Prostate gland (tissue), 2 donors: Measurements from ENCODE around the gene EHD3. TPM values are rescaled to one million over a fixed set of nuclear protein-coding genes. Genes with fewer than 3 reads are reported as not detected.

Experiments used
- DNase-seq: peaks from one replicate; pipeline ENCODE4 v3.0.0-alpha.2; 2019; ENCODE audit warnings: low spot score
- H3K27ac ChIP-seq, 2 donors: fragments of 200-600 bp; sonication (generic); 2 replicates each; pipeline ENCODE4 v1.5.1; 2017 to 2019
- H3K27me3 ChIP-seq: fragments of 200-600 bp; sonication (generic); replicated peaks from 2 replicates; pipeline ENCODE4 v1.5.1; 2019; ENCODE audit not compliant: insufficient read depth
- H3K36me3 ChIP-seq, 2 donors: fragments of 200-600 bp; sonication (generic); 1 replicate in 1 of 2; 2 replicates in 1 of 2; pipeline versions ENCODE4 v1.5.1 to v1.8.1; 2017 to 2019
- H3K4me1 ChIP-seq: fragments of 200-600 bp; sonication (generic); replicated peaks from 2 replicates; pipeline ENCODE4 v1.5.1; 2019
- H3K4me3 ChIP-seq, 2 donors: fragments of 200-600 bp; sonication (generic); 2 replicates each; pipeline ENCODE4 v1.5.1; 2017 to 2019
- H3K9me3 ChIP-seq: fragments of 200-600 bp; sonication (generic); 2 replicates; pipeline ENCODE4 v1.5.1; 2017
- POLR2A ChIP-seq: fragments of 450-650 bp; IDR thresholded peaks from one replicate; pipeline ENCODE4 v1.6.1; 2016; ENCODE audit warnings: antibody characterized with exemption, mild to moderate bottlenecking
- POLR2AphosphoS5 ChIP-seq: sonication (generic); formaldehyde crosslinking; IDR thresholded peaks from one replicate; pipeline ENCODE4 v1.6.1; 2017; ENCODE audit warnings: antibody characterized with exemption
- WGBS: methylation state at CpG from one replicate; pipeline ENCODE4 v1.1.5; 2018; 5-methylcytosine and 5-hydroxymethylcytosine counted together
- intact Hi-C: fragments of 100-400 bp; cut with DNase I; formaldehyde crosslinking; loops from one replicate; pipeline ENCODE4 v1.14.2; 2022
- total RNA-seq, 2 donors: library from RNA; depleted of rRNA; stranded (reverse); fragments of >200 nt; gene quantifications; one replicate each; pipeline ENCODE4 v1.1.0, GENCODE V29; 2016
- TF ChIP-seq, protein P1 (sequence below), 4 experiments: fragments of 200-600 bp in 2 of 4; fragments of 450-650 bp in 2 of 4; sonication (generic) in 2 of 4; IDR thresholded peaks; 1 replicate in 3 of 4; 2 replicates in 1 of 4; pipeline ENCODE4 v1.5.1; 2016 to 2019; ENCODE audit warnings: antibody characterized with exemption in 4 of 4, mild to moderate bottlenecking in 2 of 4, moderate library complexity in 2 of 4

Gene EHD3
- total RNA-seq, 2 donors from 2014 or later: 7.2 to 7.9 TPM

DNA sequence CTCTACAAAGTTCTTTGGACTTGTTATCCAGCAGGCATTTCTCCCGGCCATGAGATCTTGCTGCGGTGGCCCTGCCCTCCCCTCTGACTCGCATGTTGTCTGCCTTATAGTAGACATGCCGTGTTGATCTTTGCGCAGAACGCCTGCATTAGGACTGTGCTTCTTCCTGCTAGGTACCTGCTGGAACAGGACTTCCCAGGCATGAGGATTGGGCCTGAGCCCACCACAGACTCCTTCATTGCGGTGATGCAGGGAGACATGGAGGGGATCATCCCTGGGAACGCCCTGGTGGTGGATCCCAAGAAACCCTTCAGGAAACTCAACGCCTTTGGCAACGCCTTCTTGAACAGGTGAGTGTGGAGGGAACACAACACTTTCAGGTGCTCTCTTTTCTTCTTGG lies 10.1 kb downstream of the EHD3 start:
- H3K27ac ChIP-seq: no peak overlapping the region
- intact Hi-C loops: no loop called here
- H3K36me3 ChIP-seq: no peaks in the 10 kb centered on the region
- TF ChIP-seq POLR2A: no peak
- TF ChIP-seq, protein P1, sequence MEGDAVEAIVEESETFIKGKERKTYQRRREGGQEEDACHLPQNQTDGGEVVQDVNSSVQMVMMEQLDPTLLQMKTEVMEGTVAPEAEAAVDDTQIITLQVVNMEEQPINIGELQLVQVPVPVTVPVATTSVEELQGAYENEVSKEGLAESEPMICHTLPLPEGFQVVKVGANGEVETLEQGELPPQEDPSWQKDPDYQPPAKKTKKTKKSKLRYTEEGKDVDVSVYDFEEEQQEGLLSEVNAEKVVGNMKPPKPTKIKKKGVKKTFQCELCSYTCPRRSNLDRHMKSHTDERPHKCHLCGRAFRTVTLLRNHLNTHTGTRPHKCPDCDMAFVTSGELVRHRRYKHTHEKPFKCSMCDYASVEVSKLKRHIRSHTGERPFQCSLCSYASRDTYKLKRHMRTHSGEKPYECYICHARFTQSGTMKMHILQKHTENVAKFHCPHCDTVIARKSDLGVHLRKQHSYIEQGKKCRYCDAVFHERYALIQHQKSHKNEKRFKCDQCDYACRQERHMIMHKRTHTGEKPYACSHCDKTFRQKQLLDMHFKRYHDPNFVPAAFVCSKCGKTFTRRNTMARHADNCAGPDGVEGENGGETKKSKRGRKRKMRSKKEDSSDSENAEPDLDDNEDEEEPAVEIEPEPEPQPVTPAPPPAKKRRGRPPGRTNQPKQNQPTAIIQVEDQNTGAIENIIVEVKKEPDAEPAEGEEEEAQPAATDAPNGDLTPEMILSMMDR (IDR thresholded peaks at IDR 0.05): no peak
- TF ChIP-seq POLR2AphosphoS5: no peak
- no peaks in the 10 kb centered on the region for H3K27me3 ChIP-seq
- H3K4me3 ChIP-seq: no peak overlapping the region
- no peaks in the 10 kb centered on the region for H3K9me3 ChIP-seq
- no peaks in the 10 kb centered on the region for H3K4me1 ChIP-seq
- 95% methylated on average over 10 of the region's 10 CpGs for WGBS
- no peak for DNase-seq

DNA sequence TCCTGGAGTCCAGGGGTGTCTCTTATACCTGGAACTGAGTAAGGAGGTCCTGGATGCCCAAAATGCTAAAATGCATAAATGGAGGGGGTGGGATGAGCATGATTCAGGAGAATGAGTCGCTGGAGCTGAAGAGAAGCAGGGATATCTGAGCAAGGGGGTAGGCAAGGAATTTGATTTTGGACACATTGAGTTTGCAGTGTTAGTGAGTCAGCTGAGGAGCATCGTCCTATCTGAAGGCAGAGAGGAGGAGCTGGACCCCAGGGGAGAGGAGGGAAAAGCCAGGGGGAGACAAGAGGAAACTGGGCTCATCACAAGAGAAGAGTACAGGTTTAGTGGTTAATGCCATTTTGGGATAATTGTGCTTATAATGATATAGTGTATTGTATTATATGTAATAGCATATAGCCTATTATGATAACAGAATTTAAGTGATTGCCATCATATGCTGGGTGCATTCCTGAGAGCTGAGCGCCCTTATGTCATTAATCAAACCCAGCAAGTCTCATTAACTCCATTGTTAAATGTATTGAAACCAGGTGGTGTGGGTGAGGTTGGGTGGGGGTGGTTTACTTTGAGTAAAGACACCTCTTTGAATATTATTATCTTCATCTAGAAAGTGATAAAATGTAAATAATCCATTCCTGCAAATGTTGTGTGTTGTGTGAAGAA lies 12.4 kb downstream of the EHD3 start:
- Histone ChIP-seq H3K9me3 (no peaks in the 10 kb centered on the region), H3K4me1 (no peaks in the 10 kb centered on the region), H3K4me3 (no peak overlapping the region), H3K27me3 (no peaks in the 10 kb centered on the region), H3K36me3 (no peaks in the 10 kb centered on the region), H3K27ac (no peak overlapping the region)
- WGBS: 93% methylated on average over 3 of the region's 3 CpGs
- DNase-seq: no peak
- intact Hi-C loops: no loop called here
- TF ChIP-seq POLR2A (no peak), POLR2AphosphoS5 (no peak)
- TF ChIP-seq, protein P1 (IDR thresholded peaks at IDR 0.05): no peak

DNA sequence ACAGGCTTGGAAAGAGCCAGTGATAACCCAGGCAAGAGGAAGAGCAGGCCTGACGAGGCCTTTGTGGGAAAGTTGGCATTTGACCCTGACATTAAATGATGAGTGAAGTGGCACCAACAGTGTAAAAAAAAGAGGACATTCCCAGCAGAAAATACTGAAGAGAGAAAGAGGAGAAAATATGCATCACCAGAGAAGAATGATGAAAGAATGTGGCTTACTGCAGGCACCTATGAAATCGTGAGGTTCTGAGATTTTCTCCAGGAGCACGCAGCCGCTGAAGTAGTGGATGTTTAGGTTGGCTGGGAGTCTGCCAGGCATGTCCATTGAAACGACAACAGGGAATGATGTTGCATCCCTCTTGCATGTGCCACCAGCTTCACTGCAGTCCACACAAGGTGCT lies 13.8 kb downstream of the EHD3 start:
- intact Hi-C loops: no loop called here
- H3K27ac ChIP-seq: no peak overlapping the region
- no peaks in the 10 kb centered on the region for H3K4me1 ChIP-seq
- WGBS: 80% methylated on average over 5 of the region's 5 CpGs
- TF ChIP-seq, protein P1 (IDR thresholded peaks at IDR 0.05): no peak
- TF ChIP-seq POLR2AphosphoS5 (no peak), POLR2A (no peak)
- no peak overlapping the region for H3K4me3 ChIP-seq
- no peaks in the 10 kb centered on the region for H3K27me3 ChIP-seq
- H3K36me3 ChIP-seq: no peaks in the 10 kb centered on the region
- no peak for DNase-seq
- no peaks in the 10 kb centered on the region for H3K9me3 ChIP-seq

DNA sequence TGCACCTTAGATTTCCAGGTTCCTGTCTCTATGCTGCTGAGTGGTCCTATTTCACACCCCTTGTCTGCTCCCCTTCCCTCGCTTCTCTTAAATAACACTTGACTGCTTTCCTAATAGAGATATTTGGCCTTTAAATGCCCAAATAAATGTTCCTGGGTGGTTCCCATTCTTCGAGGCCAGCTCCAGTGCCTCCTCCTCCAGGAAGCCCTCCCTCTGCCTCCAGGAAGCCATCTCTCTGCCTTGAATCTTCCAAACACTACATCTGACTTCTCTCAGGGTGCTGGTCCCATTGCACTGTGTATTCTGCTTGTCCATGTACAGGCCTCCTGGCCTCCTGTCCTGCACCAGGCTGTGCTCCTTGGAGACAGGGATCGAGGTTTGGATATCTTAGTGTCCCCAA lies 14.2 kb downstream of the EHD3 start:
- H3K27me3 ChIP-seq: no peaks in the 10 kb centered on the region
- no peaks in the 10 kb centered on the region for H3K4me1 ChIP-seq
- 93% methylated on average over 3 of the region's 3 CpGs for WGBS
- H3K4me3 ChIP-seq: no peak overlapping the region
- intact Hi-C loops: no loop called here
- no peak overlapping the region for H3K27ac ChIP-seq
- no peaks in the 10 kb centered on the region for H3K36me3 ChIP-seq
- no peak for DNase-seq
- TF ChIP-seq, protein P1 (IDR thresholded peaks at IDR 0.05): no peak
- TF ChIP-seq POLR2A: no peak
- H3K9me3 ChIP-seq: no peaks in the 10 kb centered on the region

DNA sequence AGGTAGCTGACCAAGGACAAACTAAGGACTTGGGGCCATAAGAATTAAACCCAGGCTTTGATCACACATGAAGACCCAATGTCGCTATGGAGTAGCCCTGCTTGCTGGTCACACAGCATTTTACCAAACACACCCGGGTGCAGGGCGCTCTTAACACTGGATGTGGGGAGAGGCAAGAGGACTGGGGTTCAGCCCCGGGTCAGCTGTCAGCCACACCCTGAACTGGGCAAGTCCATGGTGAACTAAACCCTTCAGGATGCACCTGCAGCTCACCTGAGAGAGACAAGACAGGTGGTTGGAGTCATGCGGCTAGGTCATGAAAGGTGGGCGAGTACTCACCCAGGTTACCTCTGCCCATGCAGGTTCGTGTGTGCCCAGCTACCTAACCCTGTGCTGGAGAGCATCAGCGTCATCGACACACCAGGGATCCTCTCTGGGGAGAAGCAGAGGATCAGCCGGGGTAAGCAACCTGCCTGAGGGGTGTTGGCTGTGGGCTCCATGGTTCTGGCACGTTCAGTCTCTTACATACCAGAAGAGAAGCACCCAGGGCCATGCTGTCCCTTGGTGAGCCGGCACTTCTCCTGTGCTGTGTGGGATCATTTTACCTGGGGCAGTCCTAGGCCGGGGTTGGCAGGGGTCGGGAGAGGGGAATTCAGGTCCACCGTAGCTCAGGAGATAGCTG lies 15.2 kb downstream of the EHD3 start:
- no peaks in the 10 kb centered on the region for H3K36me3 ChIP-seq
- no peak overlapping the region for H3K27ac ChIP-seq
- H3K27me3 ChIP-seq: no peaks in the 10 kb centered on the region
- no peak for DNase-seq
- H3K4me3 ChIP-seq: no peak overlapping the region
- no peak for TF ChIP-seq POLR2A
- TF ChIP-seq, protein P1 (IDR thresholded peaks at IDR 0.05): no peak
- TF ChIP-seq POLR2AphosphoS5: no peak
- H3K9me3 ChIP-seq: no peaks in the 10 kb centered on the region
- 90% methylated on average over 15 of the region's 15 CpGs for WGBS
- no peaks in the 10 kb centered on the region for H3K4me1 ChIP-seq
- intact Hi-C loops: no loop called here
